Measurements from ENCODE around the gene SLC30A1.
A peak's percentile ranks its signal among the peaks of the same experiment; 100 is the strongest.

GRCh38 chr1:211581526-211581925 is 2.6 kb upstream of the SLC30A1 start:
- TF ChIP-seq POLR2A (IDR thresholded peaks at IDR 0.05) (no peak), POLR2AphosphoS5 (IDR thresholded peaks at IDR 0.05) (peak in 2 of 4 donors; percentile 9 to 50)

All from sigmoid colon (tissue), 4 donors.